ENCODE measurements around the gene XYLT1.
"Not testable (repeated sequence)": the region's sequence is repeated elsewhere in the genome, so short reads cannot be mapped to it uniquely, and the experiment has no call there.

XYLT1 gene

GRCh38 chr16:17307504-17307903 lies 163.3 kb downstream of the XYLT1 start:
- no peak for ATAC-seq
- TF ChIP-seq OSR1 (CRISPR knock-in tag; IDR thresholded peaks at IDR 0.05) (no peak), PATZ1 (CRISPR knock-in tag; IDR thresholded peaks at IDR 0.05; ENCODE audit: borderline replicate concordance) (no peak), SNAI2 (CRISPR knock-in tag; IDR thresholded peaks at IDR 0.05) (no peak), ZNF70 (CRISPR knock-in tag; IDR thresholded peaks at IDR 0.05) (no peak), ESRRG (CRISPR knock-in tag; IDR thresholded peaks at IDR 0.05) (no peak), TOX (CRISPR knock-in tag; IDR thresholded peaks at IDR 0.05; ENCODE audit: borderline replicate concordance) (no peak), GLIS3 (CRISPR knock-in tag; IDR thresholded peaks at IDR 0.05) (no peak), CREB5 (CRISPR knock-in tag; IDR thresholded peaks at IDR 0.05; ENCODE audit: low read depth) (no peak), CSDC2 (CRISPR knock-in tag; IDR thresholded peaks at IDR 0.05) (no peak), ZC3H10 (CRISPR knock-in tag; IDR thresholded peaks at IDR 0.05) (no peak), BACH2 (CRISPR knock-in tag; IDR thresholded peaks at IDR 0.05; ENCODE audit: borderline replicate concordance) (no peak), ZNF8 (CRISPR knock-in tag; IDR thresholded peaks at IDR 0.05) (no peak), RARB (CRISPR knock-in tag; IDR thresholded peaks at IDR 0.05) (no peak), ARNTL (CRISPR knock-in tag; IDR thresholded peaks at IDR 0.05; ENCODE audit: borderline replicate concordance, low read depth) (no peak)

- no peak for ATAC-seq
- TF ChIP-seq ZC3H10 (CRISPR knock-in tag; IDR thresholded peaks at IDR 0.05) (no peak), ISL1 (CRISPR knock-in tag; IDR thresholded peaks at IDR 0.05) (no peak)
Observed at GRCh38 chr16:17306745-17307144, 164.0 kb downstream of the XYLT1 start.

GRCh38 chr16:17306211-17306610 lies 164.5 kb downstream of the XYLT1 start:
- not testable (repeated sequence) for ATAC-seq

- ATAC-seq = no peak
- TF ChIP-seq TSHZ2 (CRISPR knock-in tag; IDR thresholded peaks at IDR 0.05) = no peak
- TF ChIP-seq OSR1 (CRISPR knock-in tag; IDR thresholded peaks at IDR 0.05) = no peak
- TF ChIP-seq ISL1 (CRISPR knock-in tag; IDR thresholded peaks at IDR 0.05) = no peak
- TF ChIP-seq ZNF565 (CRISPR knock-in tag; conservative IDR thresholded peaks at IDR 0.05; ENCODE audit: low read depth) = no peak
- TF ChIP-seq BACH2 (CRISPR knock-in tag; IDR thresholded peaks at IDR 0.05; ENCODE audit: borderline replicate concordance) = no peak
- TF ChIP-seq TCF4 (CRISPR knock-in tag; IDR thresholded peaks at IDR 0.05; ENCODE audit: borderline replicate concordance) = no peak
Observed at GRCh38 chr16:17305694-17306093, 165.1 kb downstream of the XYLT1 start.

GRCh38 chr16:17304491-17305119 lies 166.2 kb downstream of the XYLT1 start:
- peak; percentile 77 for ATAC-seq
- TF ChIP-seq BACH2 (CRISPR knock-in tag; IDR thresholded peaks at IDR 0.05; ENCODE audit: borderline replicate concordance) = no peak
- no peak for TF ChIP-seq ZFP30 (CRISPR knock-in tag; IDR thresholded peaks at IDR 0.05)
- no peak for TF ChIP-seq CSRNP3 (CRISPR knock-in tag; IDR thresholded peaks at IDR 0.05)
- TF ChIP-seq ZNF70 (CRISPR knock-in tag; IDR thresholded peaks at IDR 0.05) = no peak
- no peak for TF ChIP-seq RARB (CRISPR knock-in tag; IDR thresholded peaks at IDR 0.05)
- no peak for TF ChIP-seq GLIS3 (CRISPR knock-in tag; IDR thresholded peaks at IDR 0.05)
- TF ChIP-seq ZFP3 (CRISPR knock-in tag; IDR thresholded peaks at IDR 0.05) = no peak
- no peak for TF ChIP-seq OSR1 (CRISPR knock-in tag; IDR thresholded peaks at IDR 0.05)
- TF ChIP-seq ZC3H10 (CRISPR knock-in tag; IDR thresholded peaks at IDR 0.05) = no peak
- TF ChIP-seq ZNF8 (CRISPR knock-in tag; IDR thresholded peaks at IDR 0.05) = no peak
- no peak for TF ChIP-seq SNAI2 (CRISPR knock-in tag; IDR thresholded peaks at IDR 0.05)
- TF ChIP-seq TSHZ2 (CRISPR knock-in tag; IDR thresholded peaks at IDR 0.05) = no peak
- no peak for TF ChIP-seq POU6F1 (CRISPR knock-in tag; IDR thresholded peaks at IDR 0.05; ENCODE audit: borderline replicate concordance, low read depth)
- no peak for TF ChIP-seq ESRRG (CRISPR knock-in tag; IDR thresholded peaks at IDR 0.05)
- TF ChIP-seq TOX (CRISPR knock-in tag; IDR thresholded peaks at IDR 0.05; ENCODE audit: borderline replicate concordance) = no peak
- TF ChIP-seq CSDC2 (CRISPR knock-in tag; IDR thresholded peaks at IDR 0.05) = no peak
